HepG2 (cell line): ENCODE results near the gene PDE6H. TPM values are rescaled to one million over a fixed set of nuclear protein-coding genes. Genes with fewer than 3 reads are reported as not detected.

Experiments used
- ATAC-seq: fragments of 200-7000 bp; cut with Tn5 transposase; 3 replicates; pipeline ENCODE4 v1.9.1; 2020; ENCODE audit warnings: mild to moderate bottlenecking, moderate library complexity
- BruUV-seq: library from RNA; stranded (reverse); fragments of 400-500 nt; replicated peaks from 2 replicates; lab custom pipeline; 2021; lab: Mats Ljungman, UMichigan
- CTCF ChIA-PET: fragments of 300-600 bp; formaldehyde crosslinking; extraction: SDS; loops from one replicate; lab custom pipeline; 2021; ENCODE audit warnings: low total read pairs, inconsistent platforms, low intra/inter-chr PET ratio; lab: Yijun Ruan, JAX
- POLR2A ChIA-PET: fragments of 350-600 bp; sonication (Branson Sonifier 250); formaldehyde crosslinking; loops from one replicate; lab custom pipeline; 2020; ENCODE audit warnings: antibody characterized with exemption, inconsistent platforms; lab: Yijun Ruan, JAX
- DNase-seq: peaks from one replicate; pipeline ENCODE4 v3.0.0-alpha.2; 2015; ENCODE audit warnings: low spot score
- FAIRE-seq: peaks from 3 replicates; lab custom pipeline; 2011; peaks lifted over from hg19 to GRCh38; lab: Jason Lieb, UNC
- H2AFZ ChIP-seq: one replicate; pipeline ENCODE4 v1.6.1; 2011; ENCODE audit warnings: low read length, inconsistent platforms
- H3K27ac ChIP-seq: fragments of 300-600 bp; 3 replicates; pipeline ENCODE4 v1.8.0; 2011; ENCODE audit warnings: mixed run types, mild to moderate bottlenecking, mixed read lengths, low read length, inconsistent platforms; ENCODE audit not compliant: insufficient read depth; ENCODE audit errors: extremely low read length
- H3K27me3 ChIP-seq, 2 experiments: fragments of 200-600 bp in 1 of 2; 2 replicates in 1 of 2; 3 replicates in 1 of 2; pipeline versions ENCODE4 v1.6.0 to v1.8.0; 2011; ENCODE audit warnings: low read length in 2 of 2, mild to moderate bottlenecking in 2 of 2, moderate library complexity in 2 of 2, inconsistent platforms in 1 of 2; ENCODE audit not compliant: insufficient read depth in 2 of 2, control insufficient read depth in 1 of 2
- H3K36me3 ChIP-seq, 2 experiments: fragments of 200-600 bp in 1 of 2; replicated peaks in 1 of 2; 2 replicates in 1 of 2; 3 replicates in 1 of 2; pipeline versions ENCODE4 v1.5.1 to v1.8.0; 2011; ENCODE audit warnings: low read length in 2 of 2, inconsistent platforms in 1 of 2; ENCODE audit not compliant: insufficient read depth in 2 of 2, control insufficient read depth in 1 of 2
- H3K4me1 ChIP-seq: 2 replicates; pipeline ENCODE4 v1.5.1; 2012; ENCODE audit warnings: low read length, inconsistent platforms; ENCODE audit not compliant: insufficient read depth
- H3K4me2 ChIP-seq: 2 replicates; pipeline ENCODE4 v1.6.0; 2011; ENCODE audit warnings: low read depth, low read length, inconsistent platforms
- H3K4me3 ChIP-seq, 3 experiments: fragments of 200-600 bp in 1 of 3; sonication (generic), shearing (Covaris generic) in 1 of 3; replicated peaks in 1 of 3; 2 replicates each; pipeline ENCODE4 v1.5.1; 2011 to 2016; ENCODE audit warnings: low read length in 3 of 3, inconsistent platforms in 2 of 3, low read depth in 2 of 3, mild to moderate bottlenecking in 2 of 3, control low read depth in 1 of 3, mixed read lengths in 1 of 3; ENCODE audit not compliant: insufficient read depth in 1 of 3
- H3K79me2 ChIP-seq: one replicate; pipeline ENCODE4 v1.6.1; 2011; ENCODE audit warnings: low read length, inconsistent platforms; ENCODE audit not compliant: insufficient read depth
- H3K9ac ChIP-seq: 2 replicates; pipeline ENCODE4 v1.6.0; 2011; ENCODE audit warnings: mild to moderate bottlenecking, low read depth, low read length, inconsistent platforms; ENCODE audit not compliant: insufficient read depth
- H3K9me3 ChIP-seq: 2 replicates; pipeline ENCODE4 v1.5.1; 2012; ENCODE audit warnings: mild to moderate bottlenecking, low read length
- H4K20me1 ChIP-seq: 2 replicates; pipeline ENCODE4 v1.6.0; 2011; ENCODE audit warnings: inconsistent platforms, mild to moderate bottlenecking, low read length, moderate library complexity; ENCODE audit not compliant: insufficient read depth
- CAMTA2 ChIP-seq: sonication (generic); formaldehyde crosslinking; IDR thresholded peaks from 2 replicates; pipeline ENCODE4 v1.4.0; 2020; ENCODE audit warnings: mild to moderate bottlenecking, missing genetic modification reagents, borderline replicate concordance
- CC2D1A ChIP-seq: sonication (generic); formaldehyde crosslinking; IDR thresholded peaks from 2 replicates; pipeline ENCODE4 v1.8.1; 2023; ENCODE audit warnings: mild to moderate bottlenecking, missing genetic modification reagents
- CEBPB ChIP-seq: IDR thresholded peaks from 2 replicates; pipeline ENCODE4 v1.6.1; 2011; ENCODE audit warnings: low read depth, low read length, improper control_type of control experiment, borderline replicate concordance
- FOXK1 ChIP-seq: sonication (generic); formaldehyde crosslinking; IDR thresholded peaks from 2 replicates; pipeline ENCODE4 v1.4.0; 2020; ENCODE audit warnings: low read depth, missing genetic modification reagents, borderline replicate concordance
- HOXA7 ChIP-seq: sonication (generic); formaldehyde crosslinking; IDR thresholded peaks from 2 replicates; pipeline ENCODE4 v1.8.1; 2022; ENCODE audit warnings: mild to moderate bottlenecking, missing genetic modification reagents, moderate library complexity
- MED13 ChIP-seq: sonication (generic); formaldehyde crosslinking; IDR thresholded peaks from 2 replicates; pipeline ENCODE4 v1.5.0; 2020; ENCODE audit warnings: missing genetic modification reagents
- POGZ ChIP-seq: sonication (generic); formaldehyde crosslinking; IDR thresholded peaks from 2 replicates; pipeline ENCODE4 v1.4.0; 2020; ENCODE audit warnings: mild to moderate bottlenecking, missing genetic modification reagents
- TEAD2 ChIP-seq: sonication (generic); formaldehyde crosslinking; IDR thresholded peaks from 2 replicates; pipeline ENCODE4 v1.9.0; 2021; ENCODE audit warnings: missing genetic modification reagents
- ZNF138 ChIP-seq: sonication (generic); formaldehyde crosslinking; IDR thresholded peaks from 2 replicates; pipeline ENCODE4 v1.5.0; 2020; ENCODE audit warnings: mild to moderate bottlenecking, low read depth, missing genetic modification reagents
- ZNF251 ChIP-seq: sonication (generic); formaldehyde crosslinking; IDR thresholded peaks from 2 replicates; pipeline ENCODE4 v1.9.0; 2021; ENCODE audit warnings: mild to moderate bottlenecking, missing genetic modification reagents
- ZNF543 ChIP-seq: sonication (generic); formaldehyde crosslinking; IDR thresholded peaks from 2 replicates; pipeline ENCODE4 v1.4.0; 2020; ENCODE audit warnings: mild to moderate bottlenecking, missing genetic modification reagents
- ZNF556 ChIP-seq: sonication (generic); formaldehyde crosslinking; IDR thresholded peaks from 2 replicates; pipeline ENCODE4 v1.4.0; 2020; ENCODE audit warnings: mild to moderate bottlenecking, missing genetic modification reagents, borderline replicate concordance
- ZNF569 ChIP-seq: sonication (generic); formaldehyde crosslinking; IDR thresholded peaks from 2 replicates; pipeline ENCODE4 v1.5.0; 2020; ENCODE audit warnings: mild to moderate bottlenecking, missing genetic modification reagents, moderate library complexity, borderline replicate concordance
- ZNF75D ChIP-seq: sonication (generic); formaldehyde crosslinking; IDR thresholded peaks from 2 replicates; pipeline ENCODE4 v1.8.1; 2023; ENCODE audit warnings: missing genetic modification reagents, mild to moderate bottlenecking, borderline replicate concordance
- ZUFSP ChIP-seq: sonication (generic); formaldehyde crosslinking; IDR thresholded peaks from 2 replicates; pipeline ENCODE4 v1.9.0; 2021; ENCODE audit warnings: missing genetic modification reagents, mild to moderate bottlenecking, borderline replicate concordance
- WGBS: methylation state at CpG from one replicate; pipeline ENCODE4 v1.1.6; 2017; ENCODE audit warnings: low lambda C conversion rate; 5-methylcytosine and 5-hydroxymethylcytosine counted together
- in situ Hi-C: cut with HindIII; loops from 2 replicates; pipeline ENCODE4 v1.10.0; 2017; ENCODE audit warnings: low pct_unique_long_range_greater_than_20kb; ENCODE audit not compliant: extremely low pct_ligation_motif_present
- intact Hi-C: fragments of 100-400 bp; cut with micrococcal nuclease; formaldehyde crosslinking; loops from one replicate; pipeline ENCODE4 v1.10.0; 2022; ENCODE audit not compliant: unreplicated experiment
- polyA plus RNA-seq, 8 experiments: library from polyadenylated mRNA; depleted of rRNA in 3 of 8; stranded (reverse) in 7 of 8; unstranded in 1 of 8; fragments of >200 nt; fragmentation: Illumina TruSeq in 4 of 8; extraction: Trizol in 4 of 8; gene quantifications; 2 replicates each; pipeline versions ENCODE4 v1.2.1 to v1.2.3, GENCODE V29; 2011 to 2016; ENCODE audit warnings: low read depth in 4 of 8, missing spikeins in 1 of 8, mixed read lengths in 1 of 8; ENCODE audit not compliant: insufficient read depth in 1 of 8
- total RNA-seq, 5 experiments: library from RNA; depleted of rRNA; stranded (reverse); fragments of >200 nt; fragmentation: Illumina TruSeq; extraction: Trizol; gene quantifications; 2 replicates each; pipeline ENCODE4 v1.2.3, GENCODE V29; 2016; ENCODE audit warnings: low read depth in 1 of 5
- TF ChIP-seq, protein P1 (sequence below): sonication (generic); formaldehyde crosslinking; IDR thresholded peaks from 2 replicates; pipeline ENCODE4 v1.8.0; 2022; ENCODE audit warnings: low read depth, missing genetic modification reagents
- TF ChIP-seq, protein P2 (sequence below): sonication (generic); formaldehyde crosslinking; IDR thresholded peaks from 2 replicates; pipeline ENCODE4 v1.4.0; 2020; ENCODE audit warnings: mild to moderate bottlenecking, missing genetic modification reagents
- TF ChIP-seq, protein P3 (sequence below): sonication (generic); formaldehyde crosslinking; IDR thresholded peaks from 2 replicates; pipeline ENCODE4 v1.5.1; 2020; ENCODE audit warnings: mild to moderate bottlenecking, moderate library complexity, missing genetic modification reagents

Gene PDE6H
- total and polyA plus RNA-seq, 2 of the 13 experiments (the other 11 are each of a cell fraction or from before 2014, with no cell fraction given): not detected

- TF ChIP-seq, protein P1, sequence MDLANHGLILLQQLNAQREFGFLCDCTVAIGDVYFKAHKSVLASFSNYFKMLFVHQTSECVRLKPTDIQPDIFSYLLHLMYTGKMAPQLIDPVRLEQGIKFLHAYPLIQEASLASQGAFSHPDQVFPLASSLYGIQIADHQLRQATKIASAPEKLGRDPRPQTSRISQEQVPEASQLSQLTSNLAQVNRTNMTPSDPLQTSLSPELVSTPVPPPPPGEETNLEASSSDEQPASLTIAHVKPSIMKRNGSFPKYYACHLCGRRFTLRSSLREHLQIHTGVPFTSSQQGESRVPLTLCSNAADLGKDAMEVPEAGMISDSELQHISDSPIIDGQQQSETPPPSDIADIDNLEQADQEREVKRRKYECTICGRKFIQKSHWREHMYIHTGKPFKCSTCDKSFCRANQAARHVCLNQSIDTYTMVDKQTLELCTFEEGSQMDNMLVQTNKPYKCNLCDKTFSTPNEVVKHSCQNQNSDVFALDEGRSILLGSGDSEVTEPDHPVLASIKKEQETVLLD (CRISPR knock-in tag): no peak
- no peak for TF ChIP-seq MED13 (CRISPR knock-in tag)
- TF ChIP-seq ZNF556 (CRISPR knock-in tag): no peak
- no peak for TF ChIP-seq ZNF543 (CRISPR knock-in tag)
- TF ChIP-seq, protein P2, sequence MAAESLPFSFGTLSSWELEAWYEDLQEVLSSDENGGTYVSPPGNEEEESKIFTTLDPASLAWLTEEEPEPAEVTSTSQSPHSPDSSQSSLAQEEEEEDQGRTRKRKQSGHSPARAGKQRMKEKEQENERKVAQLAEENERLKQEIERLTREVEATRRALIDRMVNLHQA (CRISPR knock-in tag): no peak
- no peak for TF ChIP-seq ZNF138 (CRISPR knock-in tag)
- no peak for TF ChIP-seq CC2D1A
- no peak for TF ChIP-seq ZNF569
- no peak for TF ChIP-seq POGZ (CRISPR knock-in tag)
- TF ChIP-seq ZNF75D: no peak
Measured at GRCh38 chr12:14963520-14963919, 9.3 kb upstream of the PDE6H start (continued).

DNA sequence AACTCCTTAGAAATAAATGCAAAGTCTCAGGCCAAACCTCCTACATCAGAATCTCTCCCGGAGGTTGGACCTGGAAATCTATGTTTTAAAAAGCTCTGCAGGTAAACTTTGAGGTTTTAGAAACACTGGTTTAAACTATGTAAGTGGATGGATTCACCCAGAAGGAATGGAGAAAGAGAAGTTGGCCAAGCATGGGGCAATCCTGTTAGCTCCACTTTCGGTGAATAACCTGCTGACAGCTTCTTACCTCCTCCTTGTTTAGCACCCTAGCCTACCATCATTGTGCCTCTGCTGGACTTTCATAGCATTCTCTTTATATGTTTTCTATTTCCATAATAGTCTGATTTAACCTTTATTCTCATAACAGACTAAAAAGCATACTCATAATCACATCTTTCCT is 8.4 kb upstream of the PDE6H start:
- Histone ChIP-seq H3K9me3 (no peaks in the 10 kb centered on the region), H3K9ac (no peak overlapping the region), H3K27ac (no peak overlapping the region), H4K20me1 (no peaks in the 10 kb centered on the region), H3K36me3 (no peaks in the 10 kb centered on the region), H3K4me3 (no peak overlapping the region), H2AFZ (no peak overlapping the region), H3K79me2 (no peaks in the 10 kb centered on the region), H3K27me3 (no peaks in the 10 kb centered on the region), H3K4me1 (no peaks in the 10 kb centered on the region), H3K4me2 (no peak overlapping the region)
- CTCF ChIA-PET: no interaction called here
- FAIRE-seq (no peak), ATAC-seq (no peak), DNase-seq (no peak)
- BruUV-seq: no TSS peak
- WGBS: 16% methylated on average over 2 of the region's 2 CpGs
- POLR2A ChIA-PET: no interaction called here
- in situ Hi-C loops (no loop called here), intact Hi-C loops (no loop called here)
- TF ChIP-seq FOXK1 (CRISPR knock-in tag): no peak
- TF ChIP-seq CAMTA2: no peak
- TF ChIP-seq HOXA7 (CRISPR knock-in tag): no peak
- TF ChIP-seq ZNF251: no peak
- no peak for TF ChIP-seq ZUFSP
- no peak for TF ChIP-seq TEAD2 (CRISPR knock-in tag)
- TF ChIP-seq CEBPB: no peak
- TF ChIP-seq, protein P3, sequence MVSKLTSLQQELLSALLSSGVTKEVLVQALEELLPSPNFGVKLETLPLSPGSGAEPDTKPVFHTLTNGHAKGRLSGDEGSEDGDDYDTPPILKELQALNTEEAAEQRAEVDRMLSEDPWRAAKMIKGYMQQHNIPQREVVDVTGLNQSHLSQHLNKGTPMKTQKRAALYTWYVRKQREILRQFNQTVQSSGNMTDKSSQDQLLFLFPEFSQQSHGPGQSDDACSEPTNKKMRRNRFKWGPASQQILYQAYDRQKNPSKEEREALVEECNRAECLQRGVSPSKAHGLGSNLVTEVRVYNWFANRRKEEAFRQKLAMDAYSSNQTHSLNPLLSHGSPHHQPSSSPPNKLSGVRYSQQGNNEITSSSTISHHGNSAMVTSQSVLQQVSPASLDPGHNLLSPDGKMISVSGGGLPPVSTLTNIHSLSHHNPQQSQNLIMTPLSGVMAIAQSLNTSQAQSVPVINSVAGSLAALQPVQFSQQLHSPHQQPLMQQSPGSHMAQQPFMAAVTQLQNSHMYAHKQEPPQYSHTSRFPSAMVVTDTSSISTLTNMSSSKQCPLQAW: no peak
